HepG2 (cell line): ENCODE results near the gene BRIP1. TPM values are rescaled to one million over a fixed set of nuclear protein-coding genes. Genes with fewer than 3 reads are reported as not detected.

ENCODE experiments used
- FOXO1 ChIP-seq: sonication (generic); formaldehyde crosslinking; IDR thresholded peaks from 2 replicates; pipeline ENCODE4 v1.4.0; 2020; ENCODE audit warnings: missing genetic modification reagents
- SCMH1 ChIP-seq: sonication (generic); formaldehyde crosslinking; IDR thresholded peaks from 2 replicates; pipeline ENCODE4 v1.9.0; 2021; ENCODE audit warnings: missing genetic modification reagents, mild to moderate bottlenecking, borderline replicate concordance
- ZGPAT ChIP-seq: IDR thresholded peaks from 2 replicates; pipeline ENCODE4 v1.6.1; 2016; ENCODE audit warnings: mild to moderate bottlenecking
- ZNF318 ChIP-seq: sonication (generic); formaldehyde crosslinking; IDR thresholded peaks from 2 replicates; pipeline ENCODE4 v1.4.0; 2020; ENCODE audit warnings: mild to moderate bottlenecking, missing genetic modification reagents
- polyA plus RNA-seq, 8 experiments: library from polyadenylated mRNA; depleted of rRNA in 3 of 8; stranded (reverse) in 7 of 8; unstranded in 1 of 8; fragments of >200 nt; fragmentation: Illumina TruSeq in 4 of 8; extraction: Trizol in 4 of 8; gene quantifications; 2 replicates each; pipeline versions ENCODE4 v1.2.1 to v1.2.3, GENCODE V29; 2011 to 2016; ENCODE audit warnings: low read depth in 4 of 8, missing spikeins in 1 of 8, mixed read lengths in 1 of 8; ENCODE audit not compliant: insufficient read depth in 1 of 8
- total RNA-seq, 5 experiments: library from RNA; depleted of rRNA; stranded (reverse); fragments of >200 nt; fragmentation: Illumina TruSeq; extraction: Trizol; gene quantifications; 2 replicates each; pipeline ENCODE4 v1.2.3, GENCODE V29; 2016; ENCODE audit warnings: low read depth in 1 of 5

BRIP1 gene
- total and polyA plus RNA-seq, 2 of the 13 experiments (the other 11 are each of a cell fraction or from before 2014, with no cell fraction given), result 3.8 to 27.7 TPM

GRCh38 chr17:61875285-61875684, 12.0 kb upstream of the BRIP1 start (continued):
- TF ChIP-seq ZNF318 (CRISPR knock-in tag) (no peak), FOXO1 (CRISPR knock-in tag) (no peak), ZGPAT (CRISPR knock-in tag) (no peak), SCMH1 (CRISPR knock-in tag) (no peak)
- TF ChIP-seq, all 625 proteins: peak for 0
